ENCODE measurements around the gene CDH11. TPM values are rescaled to one million over a fixed set of nuclear protein-coding genes. Genes with fewer than 3 reads are reported as not detected.

The CDH11 gene
- total RNA-seq, 1 experiment from 2014 or later = 5.4 TPM

DNA sequence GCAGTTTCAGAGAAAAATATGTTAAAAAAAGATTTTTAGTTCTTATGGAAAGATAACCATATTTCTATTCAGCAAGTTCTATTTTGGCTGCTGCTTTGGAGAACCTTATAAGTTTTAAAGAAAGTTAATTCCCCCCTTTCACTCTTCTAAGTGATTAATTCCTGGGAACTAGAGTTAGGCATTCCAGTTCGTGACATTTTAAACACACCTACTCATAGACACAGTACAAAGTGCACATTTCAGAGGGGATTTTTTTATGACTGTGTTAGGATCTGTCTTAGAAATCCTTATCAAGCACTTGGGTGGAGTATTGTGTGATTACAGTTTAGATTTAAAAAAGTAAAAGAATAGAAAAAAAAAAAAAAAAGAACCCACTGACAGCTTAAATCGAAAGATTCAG is 3.5 kb upstream of the CDH11 start:
- H3K27ac ChIP-seq (ENCODE audit: insufficient read length, low read depth, low read length) = no peak overlapping the region

More for the DNA sequence above, 3.5 kb upstream of the CDH11 start:
- no peak overlapping the region for H2BK12ac ChIP-seq (ENCODE audit: insufficient read length, low read depth, low read length)
- no peak overlapping the region for H2BK120ac ChIP-seq (ENCODE audit: low read depth, low read length, poor library complexity, severe bottlenecking)
- no peak overlapping the region for H2BK20ac ChIP-seq (ENCODE audit: low read depth, low read length, poor library complexity, severe bottlenecking)
- H3K23me2 ChIP-seq (ENCODE audit: insufficient read length, low read depth, low read length, poor library complexity, severe bottlenecking) = peaks cover 30% of the 10 kb centered on the region
- H3K27me3 ChIP-seq (ENCODE audit: insufficient read depth, low read length) = peaks cover 25% of the 10 kb centered on the region
- no peak overlapping the region for H2AK5ac ChIP-seq (ENCODE audit: insufficient read length, low read length)
- Mint-ChIP-seq H3K27ac (no peak overlapping the region), H3K9me3 (no peaks in the 10 kb centered on the region), H3K4me3 (no peak overlapping the region), H3K4me1 (peaks cover 12% of the 10 kb centered on the region in 2 experiments), H3K36me3 (ENCODE audit: insufficient read depth in 1 of 3, low read depth in 3 of 3) (no peaks in the 10 kb centered on the region), H3K27me3 (ENCODE audit: low read depth) (peaks cover 62% of the 10 kb centered on the region)
- H4K8ac ChIP-seq (replicated peaks; ENCODE audit: insufficient read length, low read depth, low read length) = no peak overlapping the region
- H3K4ac ChIP-seq (ENCODE audit: low read depth, low read length) = no peak overlapping the region
- no CpG with 5 or more reads among the region's 2 CpGs for WGBS (ENCODE audit: extremely low coverage, insufficient read length, low lambda C conversion rate)
- H3K4me2 ChIP-seq (ENCODE audit: insufficient read depth, insufficient read length, low read length) = no peak overlapping the region
- no peaks in the 10 kb centered on the region for H3K4me1 ChIP-seq (ENCODE audit: insufficient read depth, low read length)
- H3K18ac ChIP-seq (ENCODE audit: insufficient read length, low read depth, low read length) = no peak overlapping the region
- no peaks in the 10 kb centered on the region for H4K20me1 ChIP-seq (ENCODE audit: control insufficient read depth, insufficient read depth, insufficient read length)
- TF ChIP-seq, protein P1, sequence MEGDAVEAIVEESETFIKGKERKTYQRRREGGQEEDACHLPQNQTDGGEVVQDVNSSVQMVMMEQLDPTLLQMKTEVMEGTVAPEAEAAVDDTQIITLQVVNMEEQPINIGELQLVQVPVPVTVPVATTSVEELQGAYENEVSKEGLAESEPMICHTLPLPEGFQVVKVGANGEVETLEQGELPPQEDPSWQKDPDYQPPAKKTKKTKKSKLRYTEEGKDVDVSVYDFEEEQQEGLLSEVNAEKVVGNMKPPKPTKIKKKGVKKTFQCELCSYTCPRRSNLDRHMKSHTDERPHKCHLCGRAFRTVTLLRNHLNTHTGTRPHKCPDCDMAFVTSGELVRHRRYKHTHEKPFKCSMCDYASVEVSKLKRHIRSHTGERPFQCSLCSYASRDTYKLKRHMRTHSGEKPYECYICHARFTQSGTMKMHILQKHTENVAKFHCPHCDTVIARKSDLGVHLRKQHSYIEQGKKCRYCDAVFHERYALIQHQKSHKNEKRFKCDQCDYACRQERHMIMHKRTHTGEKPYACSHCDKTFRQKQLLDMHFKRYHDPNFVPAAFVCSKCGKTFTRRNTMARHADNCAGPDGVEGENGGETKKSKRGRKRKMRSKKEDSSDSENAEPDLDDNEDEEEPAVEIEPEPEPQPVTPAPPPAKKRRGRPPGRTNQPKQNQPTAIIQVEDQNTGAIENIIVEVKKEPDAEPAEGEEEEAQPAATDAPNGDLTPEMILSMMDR (conservative IDR thresholded peaks at IDR 0.05) = no peak
- no peak overlapping the region for H3T11ph ChIP-seq (ENCODE audit: low read length)
- H3K9ac ChIP-seq (ENCODE audit: extremely low read depth, insufficient read length, low read length) = no peak overlapping the region
- no peaks in the 10 kb centered on the region for H3K79me2 ChIP-seq (ENCODE audit: insufficient read depth, low read length)
- no peak overlapping the region for H3K23ac ChIP-seq (ENCODE audit: insufficient read length, low read depth, low read length)
- no peak overlapping the region for H2BK5ac ChIP-seq (ENCODE audit: insufficient read length, low read length)
- H2AFZ ChIP-seq (ENCODE audit: low read length) = no peak overlapping the region
- H4K5ac ChIP-seq (ENCODE audit: insufficient read length, low read depth, low read length) = no peak overlapping the region
- DNase-seq = no peak
- no peak overlapping the region for H3K56ac ChIP-seq (ENCODE audit: insufficient read length, low read depth, low read length)
- H2BK15ac ChIP-seq (ENCODE audit: low read depth, low read length) = no peak overlapping the region
- H3K14ac ChIP-seq (ENCODE audit: insufficient read depth, low read length) = no peak overlapping the region
- H3K9me3 ChIP-seq (ENCODE audit: control insufficient read depth, low read depth, low read length) = no peaks in the 10 kb centered on the region
- H3K79me1 ChIP-seq (ENCODE audit: insufficient read depth, low read depth, low read length, poor library complexity, severe bottlenecking) = no peaks in the 10 kb centered on the region
- H4K91ac ChIP-seq (ENCODE audit: insufficient read length, low read depth, low read length) = no peak overlapping the region
